Dendritic cell treated with granulocyte-macrophage colony-stimulating factor and Interleukin-4, amounts not matched to agents 40 ng/mL and 50 ng/mL, for 4 days (primary cell): ENCODE results near the gene EPB41L2.
"Not testable (repeated sequence)": the region's sequence is repeated elsewhere in the genome, so short reads cannot be mapped to it uniquely, and the experiment has no call there.

Experiments
- H3K27ac Mint-ChIP-seq: one replicate; pipeline ENCODE4 v1.8.0; 2022; ENCODE audit warnings: mild to moderate bottlenecking, mixed read lengths
- H3K27me3 Mint-ChIP-seq: one replicate; pipeline ENCODE4 v1.8.0; 2022; ENCODE audit warnings: mild to moderate bottlenecking, mixed read lengths
- H3K36me3 Mint-ChIP-seq: one replicate; pipeline ENCODE4 v1.8.0; 2022; ENCODE audit warnings: low read depth, mixed read lengths
- H3K4me1 Mint-ChIP-seq: one replicate; pipeline ENCODE4 v1.8.0; 2022; ENCODE audit warnings: low read depth, mixed read lengths
- H3K4me3 Mint-ChIP-seq: one replicate; pipeline ENCODE4 v1.8.0; 2022; ENCODE audit warnings: mild to moderate bottlenecking, moderate library complexity, mixed read lengths
- H3K9me3 Mint-ChIP-seq: one replicate; pipeline ENCODE4 v1.8.0; 2022; ENCODE audit warnings: mixed read lengths
- intact Hi-C: fragments of 100-400 bp; cut with micrococcal nuclease; formaldehyde crosslinking; loops from one replicate; pipeline ENCODE4 v1.15.0; 2022

Gene EPB41L2

DNA sequence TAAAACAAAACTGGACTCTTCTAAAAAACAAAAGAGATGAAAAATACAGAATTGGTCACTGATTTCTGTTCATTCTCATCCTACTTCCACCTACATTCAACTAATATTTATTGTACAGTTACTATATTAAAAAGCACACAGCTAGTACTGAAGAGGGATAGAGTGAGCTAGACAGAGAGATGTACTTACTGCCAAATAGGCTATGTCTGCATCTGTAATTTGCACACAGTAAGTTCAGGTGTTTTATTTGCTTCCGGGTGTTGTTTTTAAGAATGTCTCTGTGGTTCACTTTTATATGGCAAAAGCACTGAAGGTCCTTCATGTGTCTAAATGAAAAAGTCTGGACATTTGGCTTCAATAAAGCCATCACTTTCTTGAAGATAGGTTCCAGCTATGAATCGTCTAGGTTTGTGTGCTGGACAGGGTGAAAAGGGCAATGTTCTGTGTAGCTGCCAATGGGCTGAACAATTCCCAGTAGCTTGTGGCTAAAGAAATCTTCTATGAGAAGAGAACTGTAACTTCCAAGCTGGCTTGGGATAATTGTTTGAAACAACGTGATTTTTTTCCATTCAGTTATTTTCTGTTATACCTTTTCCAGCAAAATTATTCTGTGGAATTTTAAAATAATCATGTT, 47.3 kb downstream of the EPB41L2 start:
- no peaks in the 10 kb centered on the region for H3K9me3 Mint-ChIP-seq
- H3K4me3 Mint-ChIP-seq, result no peak overlapping the region
- no peaks in the 10 kb centered on the region for H3K4me1 Mint-ChIP-seq
- H3K27me3 Mint-ChIP-seq, result no peaks in the 10 kb centered on the region
- H3K27ac Mint-ChIP-seq, result no peak overlapping the region
- no peaks in the 10 kb centered on the region for H3K36me3 Mint-ChIP-seq
- intact Hi-C loops, result no loop called here

DNA sequence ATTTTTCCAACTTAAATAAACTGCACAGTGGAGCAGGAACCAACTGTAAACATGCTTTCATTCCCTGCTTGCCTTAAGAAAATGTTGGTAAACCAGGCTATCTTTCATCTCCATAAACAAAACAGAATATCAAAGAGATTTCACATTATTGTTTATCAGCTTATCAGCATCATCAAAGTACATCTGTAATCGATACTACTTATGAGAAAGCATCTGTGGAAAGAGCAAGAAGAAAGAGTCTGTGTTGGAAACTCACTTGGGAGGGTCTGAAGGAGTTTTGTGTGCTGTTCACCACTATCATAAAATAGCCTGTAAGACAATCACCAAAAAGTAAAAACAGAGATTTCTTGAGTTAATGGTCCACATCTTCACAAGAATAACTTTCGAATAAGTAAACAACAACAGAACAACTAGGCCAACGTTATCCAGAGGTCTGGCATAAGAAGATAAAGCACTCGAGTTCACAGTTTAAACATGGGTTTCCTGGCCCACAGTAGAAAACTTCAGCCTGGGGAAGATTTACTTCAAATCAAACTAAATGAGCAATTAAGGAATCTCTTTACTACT, 47.9 kb downstream of the EPB41L2 start:
- no peak overlapping the region for H3K27ac Mint-ChIP-seq
- H3K36me3 Mint-ChIP-seq, result no peaks in the 10 kb centered on the region
- intact Hi-C loops, result no loop called here
- H3K4me3 Mint-ChIP-seq, result no peak overlapping the region
- no peaks in the 10 kb centered on the region for H3K27me3 Mint-ChIP-seq
- no peaks in the 10 kb centered on the region for H3K4me1 Mint-ChIP-seq
- no peaks in the 10 kb centered on the region for H3K9me3 Mint-ChIP-seq

DNA sequence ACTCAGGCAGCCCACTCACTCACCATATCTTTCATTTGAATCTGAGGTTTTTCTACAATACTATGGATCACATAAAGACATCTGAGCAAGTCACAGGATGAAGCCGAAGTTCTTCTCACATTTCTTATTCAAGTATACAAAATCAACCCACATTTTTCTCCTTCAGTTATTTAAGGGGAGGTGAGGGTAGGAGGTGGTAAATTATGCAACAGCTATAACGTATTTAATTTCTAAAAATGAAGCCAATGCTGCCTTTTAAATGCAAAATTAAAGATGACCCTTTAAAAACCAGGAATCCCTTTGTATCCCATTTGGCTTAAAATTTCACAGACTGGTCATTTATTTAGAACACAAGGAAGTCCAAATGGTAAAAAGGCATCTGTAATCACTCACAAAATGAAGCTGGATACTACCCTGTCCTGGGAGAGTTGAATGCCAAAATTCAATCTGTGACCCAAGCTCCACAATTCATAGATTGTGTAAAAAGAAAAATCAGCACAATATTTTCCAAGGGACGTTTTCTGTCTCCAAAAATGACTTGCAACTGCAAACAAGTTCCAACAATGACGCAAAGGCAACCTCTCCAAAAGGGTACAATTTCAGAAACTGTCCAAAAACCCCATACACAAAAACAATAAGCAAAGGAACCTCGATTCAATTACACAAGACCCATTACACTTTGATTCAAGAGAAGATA, 48.8 kb downstream of the EPB41L2 start:
- Mint-ChIP-seq H3K4me1 (no peaks in the 10 kb centered on the region), H3K9me3 (peaks cover 6% of the 10 kb centered on the region), H3K36me3 (no peaks in the 10 kb centered on the region), H3K4me3 (no peak overlapping the region), H3K27me3 (no peaks in the 10 kb centered on the region), H3K27ac (no peak overlapping the region)
- intact Hi-C loops, result no loop called here

DNA sequence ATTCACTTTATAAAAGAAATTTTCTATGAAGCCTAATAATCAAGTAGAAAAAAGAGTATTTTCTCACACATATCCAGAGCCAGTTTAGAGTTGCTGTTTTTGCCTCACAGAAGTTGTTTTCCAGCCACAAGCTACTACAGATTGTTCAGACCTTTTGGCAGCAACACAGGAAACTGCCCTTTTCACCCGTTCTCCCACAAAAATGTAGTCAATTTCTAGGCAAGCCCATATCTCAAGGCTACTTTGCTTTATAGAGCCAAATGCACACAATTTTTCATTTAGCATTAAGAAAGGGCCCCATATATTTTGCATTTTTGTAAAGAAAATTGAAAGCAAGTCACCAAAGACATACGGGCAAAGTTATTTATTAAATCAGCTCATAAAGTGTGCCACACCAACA, 49.5 kb downstream of the EPB41L2 start:
- H3K27ac Mint-ChIP-seq, result no peak overlapping the region
- no peak overlapping the region for H3K4me3 Mint-ChIP-seq
- no peaks in the 10 kb centered on the region for H3K27me3 Mint-ChIP-seq
- H3K36me3 Mint-ChIP-seq, result peaks cover 2% of the 10 kb centered on the region
- H3K4me1 Mint-ChIP-seq, result no peaks in the 10 kb centered on the region
- H3K9me3 Mint-ChIP-seq, result peaks cover 14% of the 10 kb centered on the region
- intact Hi-C loops, result no loop called here

DNA sequence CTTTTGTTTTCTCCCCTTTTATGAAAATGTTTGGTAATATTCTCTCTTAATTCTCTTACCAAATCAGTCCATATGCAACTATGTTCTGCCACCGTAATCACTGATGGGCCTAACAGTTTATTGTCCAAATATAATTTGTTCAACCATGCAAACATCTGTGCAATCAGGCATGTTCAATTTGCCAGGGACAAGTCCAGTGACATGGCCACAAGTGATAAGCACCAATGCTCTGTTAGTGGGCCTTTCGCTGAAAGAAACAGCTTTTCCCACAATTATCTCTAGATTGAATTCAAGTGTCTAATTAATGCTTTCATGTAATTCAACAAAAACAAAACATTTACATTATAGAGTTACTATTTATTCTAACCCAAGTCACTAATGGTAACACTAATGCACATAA, 53.3 kb downstream of the EPB41L2 start:
- Mint-ChIP-seq H3K9me3 (peaks cover 36% of the 10 kb centered on the region), H3K4me3 (no peak overlapping the region), H3K36me3 (peaks cover 20% of the 10 kb centered on the region), H3K4me1 (peaks cover 1% of the 10 kb centered on the region), H3K27me3 (no peaks in the 10 kb centered on the region), H3K27ac (no peak overlapping the region)
- intact Hi-C loops, result no loop called here

DNA sequence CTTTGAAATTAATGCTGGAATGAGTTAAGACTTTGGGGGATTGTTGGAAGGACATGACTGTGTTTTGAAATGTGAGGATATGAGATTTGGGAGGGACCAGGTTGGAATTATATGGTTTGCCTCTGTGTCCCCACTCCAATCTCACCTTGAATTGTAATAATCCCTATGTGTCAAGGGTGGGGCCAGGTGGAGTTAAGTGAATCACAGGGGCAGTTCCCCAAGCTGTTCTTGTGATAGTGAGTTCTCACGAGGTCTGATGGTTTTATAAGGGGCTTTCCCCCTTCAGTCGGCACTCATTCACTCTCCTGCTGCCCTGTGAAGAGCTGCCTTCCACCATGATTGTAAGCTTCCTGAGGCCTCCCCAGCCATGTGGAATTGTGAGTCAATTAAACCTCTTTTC, 54.1 kb downstream of the EPB41L2 start:
- intact Hi-C loops, H3K4me3 Mint-ChIP-seq, H3K27me3 Mint-ChIP-seq, H3K4me1 Mint-ChIP-seq, H3K27ac Mint-ChIP-seq: not testable (repeated sequence)
- Mint-ChIP-seq H3K36me3 (peaks cover 20% of the 10 kb centered on the region), H3K9me3 (peaks cover 36% of the 10 kb centered on the region)

DNA sequence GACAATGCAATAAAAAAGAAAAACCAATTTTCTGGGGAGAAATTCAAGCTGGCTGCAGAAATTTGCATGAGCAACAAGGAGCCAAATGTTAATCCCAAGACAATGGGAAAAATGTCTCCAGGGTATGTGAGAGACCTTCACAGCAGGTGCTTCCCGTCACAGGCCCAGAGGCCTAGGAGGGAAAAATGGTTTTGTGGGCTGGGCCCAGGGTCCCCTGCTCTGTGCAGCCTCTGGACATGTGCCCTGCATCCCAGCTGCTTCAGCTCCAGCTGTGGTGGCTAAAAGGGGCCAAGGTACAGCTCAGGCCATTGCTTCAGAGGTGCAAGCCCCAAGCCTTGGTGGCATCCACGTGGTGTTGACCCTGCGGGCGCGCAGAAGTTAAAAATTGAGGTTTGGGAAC, 55.1 kb downstream of the EPB41L2 start:
- H3K27me3 Mint-ChIP-seq, H3K27ac Mint-ChIP-seq, H3K4me3 Mint-ChIP-seq, intact Hi-C loops, H3K4me1 Mint-ChIP-seq: not testable (repeated sequence)
- peaks cover 20% of the 10 kb centered on the region for H3K36me3 Mint-ChIP-seq
- H3K9me3 Mint-ChIP-seq, result peaks cover 36% of the 10 kb centered on the region

DNA sequence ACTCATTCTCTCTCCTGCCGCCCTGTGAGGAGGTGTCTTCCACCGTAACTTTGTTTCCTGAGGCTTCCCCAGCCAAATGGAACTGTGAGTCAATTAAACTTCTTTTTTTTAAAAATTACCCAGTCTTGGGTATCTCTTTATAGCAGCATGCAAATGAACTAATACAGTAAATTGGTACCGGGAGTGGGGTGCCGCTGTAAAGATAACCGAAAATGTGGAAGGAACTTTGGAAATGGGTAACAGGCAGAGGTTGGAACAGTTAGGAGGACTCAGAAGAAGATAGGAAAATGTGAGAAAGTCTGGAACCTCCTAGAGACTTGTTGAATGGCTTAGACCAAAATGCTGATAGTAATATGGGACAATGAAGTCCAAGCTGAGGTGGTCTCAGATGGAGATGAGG, 55.8 kb downstream of the EPB41L2 start:
- intact Hi-C loops, result no loop called here
- Mint-ChIP-seq H3K9me3 (peaks cover 36% of the 10 kb centered on the region), H3K4me3 (no peak overlapping the region), H3K36me3 (peaks cover 20% of the 10 kb centered on the region), H3K27me3 (no peaks in the 10 kb centered on the region), H3K27ac (no peak overlapping the region), H3K4me1 (peaks cover 6% of the 10 kb centered on the region)

DNA sequence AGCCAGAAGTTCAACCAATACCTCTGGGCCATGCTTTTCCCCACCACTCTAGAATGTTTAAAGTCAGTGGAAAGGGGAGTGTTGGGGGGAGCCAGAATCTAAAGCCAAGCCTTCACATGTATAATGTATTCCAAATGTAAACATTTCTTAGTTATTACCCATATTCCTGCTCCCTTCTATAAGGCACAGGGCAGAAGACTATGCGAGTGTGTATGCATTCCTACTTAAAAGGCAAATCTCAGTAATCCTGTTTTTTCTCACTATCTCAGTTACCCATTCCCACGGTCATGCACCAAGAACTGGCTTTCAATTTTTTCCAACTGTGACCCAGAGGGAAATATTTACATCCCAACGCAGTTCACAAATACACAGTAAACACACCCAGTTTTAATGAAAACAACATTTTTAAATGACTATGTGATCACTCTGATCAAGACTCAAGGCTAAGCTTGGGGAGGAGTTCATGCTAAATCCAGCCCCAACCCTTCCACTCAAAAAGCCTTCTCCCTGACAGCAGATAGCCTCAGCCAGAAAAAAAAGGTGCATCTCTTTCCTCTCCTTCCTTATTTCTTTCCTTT, 57.5 kb downstream of the EPB41L2 start:
- Mint-ChIP-seq H3K27ac (no peak overlapping the region), H3K27me3 (no peaks in the 10 kb centered on the region), H3K4me1 (peaks cover 10% of the 10 kb centered on the region), H3K36me3 (peaks cover 20% of the 10 kb centered on the region), H3K4me3 (no peak overlapping the region), H3K9me3 (peaks cover 36% of the 10 kb centered on the region)
- intact Hi-C loops, result no loop called here

DNA sequence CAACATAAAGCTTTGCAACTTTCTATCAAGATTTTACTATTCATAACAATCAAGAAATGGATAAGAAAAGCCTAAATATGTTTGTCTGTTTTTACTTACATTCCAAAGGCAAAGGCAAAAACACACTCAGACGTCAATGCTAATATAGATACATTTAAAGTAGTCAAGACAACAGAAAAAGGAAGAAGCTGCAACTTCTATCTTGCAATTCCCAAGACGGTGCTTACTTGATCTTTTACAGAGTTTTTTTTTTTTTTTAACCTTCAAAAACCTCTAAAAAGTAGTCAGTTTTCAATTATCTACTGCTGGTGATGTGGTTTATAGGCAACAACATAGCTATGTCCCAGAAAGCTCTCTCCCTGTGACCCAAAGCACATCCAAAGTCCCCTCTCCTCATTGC, 58.1 kb downstream of the EPB41L2 start:
- no peaks in the 10 kb centered on the region for H3K27me3 Mint-ChIP-seq
- peaks cover 36% of the 10 kb centered on the region for H3K9me3 Mint-ChIP-seq
- peaks cover 10% of the 10 kb centered on the region for H3K4me1 Mint-ChIP-seq
- no peak overlapping the region for H3K4me3 Mint-ChIP-seq
- no peak overlapping the region for H3K27ac Mint-ChIP-seq
- intact Hi-C loops, result no loop called here
- peaks cover 20% of the 10 kb centered on the region for H3K36me3 Mint-ChIP-seq

DNA sequence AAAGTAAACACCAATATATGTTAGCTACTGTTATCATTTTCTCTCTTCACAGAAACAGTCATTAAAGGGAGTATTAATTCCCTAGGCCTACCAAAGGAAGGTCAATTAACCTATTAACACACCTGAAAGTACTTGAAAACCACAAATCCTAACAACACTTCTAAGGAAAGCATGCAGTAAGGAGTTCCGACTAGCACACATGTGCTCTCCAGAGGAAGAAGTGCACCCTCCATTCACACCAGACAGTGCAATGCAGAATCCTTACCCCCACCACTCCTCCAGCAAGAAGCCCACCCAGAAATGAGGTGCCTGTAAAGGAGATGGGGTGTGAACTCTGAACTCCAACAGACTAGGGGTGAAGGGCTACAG, 58.7 kb downstream of the EPB41L2 start:
- Mint-ChIP-seq H3K4me3 (no peak overlapping the region), H3K9me3 (peaks cover 31% of the 10 kb centered on the region), H3K27ac (no peak overlapping the region), H3K27me3 (no peaks in the 10 kb centered on the region), H3K36me3 (peaks cover 20% of the 10 kb centered on the region), H3K4me1 (peaks cover 10% of the 10 kb centered on the region)
- intact Hi-C loops, result no loop called here

DNA sequence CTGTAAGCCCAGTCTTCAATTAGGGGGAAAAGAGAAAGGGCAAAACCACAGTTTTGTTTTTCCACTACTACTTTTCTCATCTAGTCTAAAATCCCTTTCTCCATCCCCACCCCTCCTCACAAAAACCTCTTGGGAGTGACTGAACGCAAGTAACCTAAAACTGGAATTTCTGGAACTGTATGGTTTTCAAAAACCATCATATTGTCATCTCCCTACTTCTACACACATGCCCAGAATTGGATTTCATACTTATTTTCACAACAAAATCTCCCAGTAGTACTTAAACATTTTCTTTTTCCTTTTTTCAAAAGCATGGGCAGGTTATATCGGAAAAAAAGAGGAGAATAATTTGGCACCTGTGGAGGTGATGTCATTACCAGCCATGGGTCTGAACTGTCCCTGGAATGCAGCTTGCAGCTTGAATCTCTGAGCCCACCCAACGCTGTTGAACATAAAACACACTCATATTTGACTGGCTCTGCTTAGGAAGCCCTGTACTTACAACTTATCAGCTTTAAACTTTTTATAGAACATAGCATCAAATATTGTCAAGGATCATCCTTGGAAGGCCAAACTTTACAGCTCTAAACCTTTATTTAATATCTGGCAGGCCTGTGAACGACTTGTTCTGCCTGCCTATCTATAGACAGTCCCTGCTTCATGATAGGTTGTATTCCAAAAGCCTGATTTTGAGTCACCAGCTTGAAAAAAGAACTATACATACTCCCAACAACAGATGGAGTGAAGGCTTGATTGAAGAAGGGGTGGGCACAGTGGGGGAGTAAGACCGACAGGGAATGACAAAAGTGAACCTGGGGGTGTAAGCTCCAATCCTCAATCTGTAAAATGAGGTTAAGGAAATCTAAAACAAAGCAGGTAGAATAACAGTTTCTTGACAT, 59.3 kb downstream of the EPB41L2 start:
- H3K4me3 Mint-ChIP-seq, result no peak overlapping the region
- H3K27me3 Mint-ChIP-seq, result no peaks in the 10 kb centered on the region
- peaks cover 24% of the 10 kb centered on the region for H3K9me3 Mint-ChIP-seq
- peaks cover 10% of the 10 kb centered on the region for H3K4me1 Mint-ChIP-seq
- no peak overlapping the region for H3K27ac Mint-ChIP-seq
- H3K36me3 Mint-ChIP-seq, result peaks cover 20% of the 10 kb centered on the region
- intact Hi-C loops, result no loop called here

DNA sequence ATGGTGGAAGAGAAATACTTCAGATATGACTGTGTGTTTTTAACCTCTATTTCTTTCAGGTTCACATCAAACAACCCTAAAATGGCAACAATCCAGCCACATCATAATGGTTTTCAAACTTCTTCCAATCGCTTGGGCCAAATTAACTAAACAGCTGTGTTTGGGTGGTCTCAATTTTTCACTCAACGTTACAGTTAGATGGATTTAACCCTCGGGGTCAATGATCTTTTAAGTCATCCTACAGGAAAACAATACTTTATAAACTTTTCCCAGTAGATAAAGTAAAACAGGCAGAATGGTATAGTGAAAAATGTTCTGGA, 60.4 kb downstream of the EPB41L2 start:
- Mint-ChIP-seq H3K9me3 (peaks cover 13% of the 10 kb centered on the region), H3K36me3 (peaks cover 10% of the 10 kb centered on the region), H3K4me1 (peaks cover 10% of the 10 kb centered on the region), H3K27me3 (no peaks in the 10 kb centered on the region), H3K4me3 (no peak overlapping the region), H3K27ac (no peak overlapping the region)
- intact Hi-C loops, result no loop called here
